Smooth muscle cell (in vitro differentiated cells): ENCODE results near the gene INPP5J. TPM values are rescaled to one million over a fixed set of nuclear protein-coding genes. Genes with fewer than 3 reads are reported as not detected.

ENCODE experiments used
- DNase-seq: peaks from one replicate; lab custom pipeline; 2025; ENCODE audit not compliant: unreplicated experiment; lab: John Stamatoyannopoulos, UW
- H2AFZ ChIP-seq: fragments of 200-600 bp; sonication (generic); 2 replicates; pipeline ENCODE4 v1.6.0; 2016; ENCODE audit warnings: antibody characterized with exemption, low read depth, mild to moderate bottlenecking
- H3F3A ChIP-seq: fragments of 200-600 bp; sonication (generic); 2 replicates; pipeline ENCODE4 v1.6.0; 2017; ENCODE audit warnings: antibody characterized with exemption, low read depth
- H3K27ac ChIP-seq: fragments of 200-600 bp; sonication (generic); 2 replicates; pipeline ENCODE4 v1.5.1; 2016; ENCODE audit warnings: low read depth, mild to moderate bottlenecking
- H3K27me3 ChIP-seq: fragments of 200-600 bp; sonication (generic); 2 replicates; pipeline ENCODE4 v1.6.1; 2016; ENCODE audit warnings: low read depth, mild to moderate bottlenecking
- H3K36me3 ChIP-seq: fragments of 200-600 bp; sonication (generic); 2 replicates; pipeline ENCODE4 v1.5.1; 2016; ENCODE audit warnings: low read depth
- H3K4me1 ChIP-seq: fragments of 200-600 bp; sonication (generic); 2 replicates; pipeline ENCODE4 v1.5.1; 2016; ENCODE audit warnings: low read depth
- H3K4me2 ChIP-seq: fragments of 200-600 bp; sonication (generic); 2 replicates; pipeline ENCODE4 v1.6.0; 2016; ENCODE audit warnings: mild to moderate bottlenecking
- H3K4me3 ChIP-seq: fragments of 200-600 bp; sonication (generic); 2 replicates; pipeline ENCODE4 v1.5.1; 2016; ENCODE audit warnings: mild to moderate bottlenecking
- H3K79me2 ChIP-seq: fragments of 200-600 bp; sonication (generic); 2 replicates; pipeline ENCODE4 v1.6.0; 2016; ENCODE audit warnings: low read depth, mild to moderate bottlenecking
- H3K9ac ChIP-seq: fragments of 200-600 bp; sonication (generic); 2 replicates; pipeline ENCODE4 v1.6.0; 2016; ENCODE audit warnings: low read depth
- H3K9me3 ChIP-seq: fragments of 200-600 bp; sonication (generic); replicated peaks from 2 replicates; pipeline ENCODE4 v1.5.1; 2016; ENCODE audit warnings: low read depth
- H4K20me1 ChIP-seq: fragments of 200-600 bp; sonication (generic); 2 replicates; pipeline ENCODE4 v1.6.0; 2016; ENCODE audit warnings: low read depth
- WGBS: methylation state at CpG from one replicate; pipeline ENCODE4 v1.1.7; 2016; ENCODE audit warnings: low lambda C conversion rate; 5-methylcytosine and 5-hydroxymethylcytosine counted together
- microRNA counts: library from miRNA; unstranded; fragments of <30 nt; microRNA quantifications from one replicate; lab custom pipeline; 2016
- microRNA-seq: library from miRNA; unstranded; fragments of <30 nt; microRNA quantifications from one replicate; pipeline ENCODE4, GENCODE V29; 2016; ENCODE audit warnings: borderline number of aligned reads
- polyA plus RNA-seq: library from polyadenylated mRNA; unstranded; fragments of >200 nt; fragmentation: Nextera tagmentation; extraction: Ambion mirVana; gene quantifications from 2 replicates; pipeline ENCODE4 v1.2.1, GENCODE V29; 2016
- small RNA-seq: library from RNA; depleted of rRNA; stranded (forward); fragments of <200 nt; gene quantifications from one replicate; pipeline ENCODE3, GENCODE V24; 2014
- total RNA-seq: library from RNA; depleted of rRNA; stranded (reverse); fragments of >200 nt; gene quantifications from 2 replicates; pipeline ENCODE4 v1.2.3, GENCODE V29; 2014
- TF ChIP-seq, protein P1 (sequence below): fragments of 200-600 bp; sonication (generic); IDR thresholded peaks from 2 replicates; pipeline ENCODE4 v1.5.1; 2017; ENCODE audit warnings: borderline replicate concordance, mild to moderate bottlenecking, antibody characterized with exemption; ENCODE audit not compliant: insufficient read depth, poor library complexity, severe bottlenecking

INPP5J gene
- total and polyA plus RNA-seq, 2 experiments from 2014 or later = 0.66 to 1.2 TPM

GRCh38 chr22:31184015-31184414 lies 61.2 kb downstream of the INPP5J start:
- peaks cover 45% of the 10 kb centered on the region for H3K79me2 ChIP-seq
- no peak overlapping the region for H3K9ac ChIP-seq
- peaks cover 22% of the 10 kb centered on the region for H4K20me1 ChIP-seq
- no peaks in the 10 kb centered on the region for H3F3A ChIP-seq
- H3K27me3 ChIP-seq = no peaks in the 10 kb centered on the region
- H3K4me1 ChIP-seq = no peaks in the 10 kb centered on the region
- no peak overlapping the region for H3K27ac ChIP-seq
- H3K9me3 ChIP-seq = no peaks in the 10 kb centered on the region
- H3K4me3 ChIP-seq = no peak overlapping the region
- WGBS = 95% methylated on average over 17 of the region's 30 CpGs
- H2AFZ ChIP-seq = no peak overlapping the region
- no peaks in the 10 kb centered on the region for H3K36me3 ChIP-seq
- no peak overlapping the region for H3K4me2 ChIP-seq
- TF ChIP-seq, protein P1, sequence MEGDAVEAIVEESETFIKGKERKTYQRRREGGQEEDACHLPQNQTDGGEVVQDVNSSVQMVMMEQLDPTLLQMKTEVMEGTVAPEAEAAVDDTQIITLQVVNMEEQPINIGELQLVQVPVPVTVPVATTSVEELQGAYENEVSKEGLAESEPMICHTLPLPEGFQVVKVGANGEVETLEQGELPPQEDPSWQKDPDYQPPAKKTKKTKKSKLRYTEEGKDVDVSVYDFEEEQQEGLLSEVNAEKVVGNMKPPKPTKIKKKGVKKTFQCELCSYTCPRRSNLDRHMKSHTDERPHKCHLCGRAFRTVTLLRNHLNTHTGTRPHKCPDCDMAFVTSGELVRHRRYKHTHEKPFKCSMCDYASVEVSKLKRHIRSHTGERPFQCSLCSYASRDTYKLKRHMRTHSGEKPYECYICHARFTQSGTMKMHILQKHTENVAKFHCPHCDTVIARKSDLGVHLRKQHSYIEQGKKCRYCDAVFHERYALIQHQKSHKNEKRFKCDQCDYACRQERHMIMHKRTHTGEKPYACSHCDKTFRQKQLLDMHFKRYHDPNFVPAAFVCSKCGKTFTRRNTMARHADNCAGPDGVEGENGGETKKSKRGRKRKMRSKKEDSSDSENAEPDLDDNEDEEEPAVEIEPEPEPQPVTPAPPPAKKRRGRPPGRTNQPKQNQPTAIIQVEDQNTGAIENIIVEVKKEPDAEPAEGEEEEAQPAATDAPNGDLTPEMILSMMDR = no peak
- DNase-seq = no peak

MicroRNAs encoded within 50 kb of the gene (microRNA counts, 767-probe panel; counts per million panel counts)
- microRNA hsa-miR-3928 (lab: Ali Mortazavi, UCI) = 183 counts per million

Small RNA genes lying within 50 kb of the gene (microRNA-seq; reads per million reads assigned to microRNA genes)
- gene MIR3928 = 24.0 reads per million, percentile 32 among the genes with 10 or more reads in this experiment

Small RNA genes lying within 50 kb of the gene (small RNA-seq; reads per million reads assigned to genes)
- 0.34 reads per million, percentile 9 among the genes with 10 or more reads in this experiment for gene MIR3928

Other genes with a start within 250 kb of the INPP5J start
- 21.2 and 42.9 TPM in 2 replicates for gene MORC2, start 154.2 kb upstream of the INPP5J start, total RNA-seq
- gene MORC2, start 154.2 kb upstream of the INPP5J start, polyA plus RNA-seq = 21.0 and 22.0 TPM in 2 replicates
- gene TUG1, start 153.7 kb upstream of the INPP5J start, total RNA-seq = 113 and 119 TPM in 2 replicates
- 30.6 and 43.0 TPM in 2 replicates for gene TUG1, start 153.7 kb upstream of the INPP5J start, polyA plus RNA-seq
- 46.2 and 58.6 TPM in 2 replicates for gene SMTN, start 41.6 kb upstream of the INPP5J start, total RNA-seq
- 108 and 122 TPM in 2 replicates for gene SMTN, start 41.6 kb upstream of the INPP5J start, polyA plus RNA-seq
- 450 and 487 TPM in 2 replicates for gene SELENOM, start 15.4 kb upstream of the INPP5J start, total RNA-seq
- 547 and 600 TPM in 2 replicates for gene SELENOM, start 15.4 kb upstream of the INPP5J start, polyA plus RNA-seq
- gene PLA2G3, start 17.5 kb downstream of the INPP5J start, total RNA-seq = 0.04 and 0.09 TPM in 2 replicates
- gene PLA2G3, start 17.5 kb downstream of the INPP5J start, polyA plus RNA-seq = 0.80 TPM in 1 of 2 replicates, not detected in the other
- 39.8 and 40.2 TPM in 2 replicates for gene RNF185, start 37.2 kb downstream of the INPP5J start, total RNA-seq
- 41.8 and 45.0 TPM in 2 replicates for gene RNF185, start 37.2 kb downstream of the INPP5J start, polyA plus RNA-seq
- 126 and 147 TPM in 2 replicates for gene LIMK2, start 89.3 kb downstream of the INPP5J start, total RNA-seq
- 85.7 and 141 TPM in 2 replicates for gene LIMK2, start 89.3 kb downstream of the INPP5J start, polyA plus RNA-seq
- gene PIK3IP1, start 169.5 kb downstream of the INPP5J start, total RNA-seq = 12.6 and 16.9 TPM in 2 replicates
- gene PIK3IP1, start 169.5 kb downstream of the INPP5J start, polyA plus RNA-seq = 20.2 and 26.3 TPM in 2 replicates
- gene PATZ1, start 223.4 kb downstream of the INPP5J start, total RNA-seq = 12.9 and 14.3 TPM in 2 replicates
- 11.9 and 22.1 TPM in 2 replicates for gene PATZ1, start 223.4 kb downstream of the INPP5J start, polyA plus RNA-seq